Neural progenitor cell (in vitro differentiated cells): ENCODE measurements around the gene MAGI2. TPM values are rescaled to one million over a fixed set of nuclear protein-coding genes. Genes with fewer than 3 reads are reported as not detected.

ENCODE experiments used
- DNase-seq: peaks from one replicate; pipeline ENCODE4 v3.0.0-alpha.2; 2016; ENCODE audit warnings: low spot score
- H2AFZ ChIP-seq: fragments of 200-600 bp; sonication (generic); replicated peaks from 2 replicates; pipeline ENCODE4 v1.6.1; 2016; ENCODE audit warnings: antibody characterized with exemption
- H3F3A ChIP-seq: fragments of 200-600 bp; sonication (generic); 2 replicates; pipeline ENCODE4 v1.6.1; 2016; ENCODE audit warnings: antibody characterized with exemption, low read depth
- H3K27ac ChIP-seq: fragments of 200-600 bp; sonication (generic); 2 replicates; pipeline ENCODE4 v1.5.1; 2016; ENCODE audit warnings: mild to moderate bottlenecking
- H3K27me3 ChIP-seq: fragments of 200-600 bp; sonication (generic); 2 replicates; pipeline ENCODE4 v1.6.1; 2016; ENCODE audit warnings: mild to moderate bottlenecking, moderate library complexity
- H3K36me3 ChIP-seq: fragments of 200-600 bp; sonication (generic); 2 replicates; pipeline ENCODE4 v1.5.1; 2016
- H3K4me1 ChIP-seq: fragments of 200-600 bp; sonication (generic); 2 replicates; pipeline ENCODE4 v1.6.1; 2016; ENCODE audit warnings: mixed run types
- H3K4me2 ChIP-seq: fragments of 200-600 bp; sonication (generic); 2 replicates; pipeline ENCODE4 v1.6.1; 2016
- H3K4me3 ChIP-seq: fragments of 200-600 bp; sonication (generic); 2 replicates; pipeline ENCODE4 v1.5.1; 2016
- H3K79me2 ChIP-seq: fragments of 200-600 bp; sonication (generic); 2 replicates; pipeline ENCODE4 v1.6.1; 2016; ENCODE audit warnings: low read depth
- H3K9ac ChIP-seq: fragments of 200-600 bp; sonication (generic); 2 replicates; pipeline ENCODE4 v1.6.1; 2016
- H3K9me3 ChIP-seq: fragments of 200-600 bp; sonication (generic); 2 replicates; pipeline ENCODE4 v1.5.1; 2016; ENCODE audit warnings: low read depth
- H4K20me1 ChIP-seq: fragments of 200-600 bp; sonication (generic); 2 replicates; pipeline ENCODE4 v1.6.1; 2016; ENCODE audit warnings: low read depth
- H3K27ac Mint-ChIP-seq: 3 replicates; pipeline ENCODE4 v1.8.0; 2021; ENCODE audit warnings: mixed read lengths
- H3K27me3 Mint-ChIP-seq: 2 replicates; pipeline ENCODE4 v1.8.0; 2022; ENCODE audit warnings: low read depth, mild to moderate bottlenecking, inconsistent platforms, moderate library complexity, mixed read lengths; ENCODE audit not compliant: insufficient read depth
- H3K36me3 Mint-ChIP-seq: 3 replicates; pipeline ENCODE4 v1.8.0; 2021; ENCODE audit warnings: mixed read lengths
- H3K4me1 Mint-ChIP-seq: 3 replicates; pipeline ENCODE4 v1.8.0; 2021; ENCODE audit warnings: mixed read lengths
- H3K4me3 Mint-ChIP-seq: 3 replicates; pipeline ENCODE4 v1.8.0; 2021; ENCODE audit warnings: mild to moderate bottlenecking, moderate library complexity, mixed read lengths
- H3K9me3 Mint-ChIP-seq: 3 replicates; pipeline ENCODE4 v1.8.0; 2020; ENCODE audit warnings: mixed read lengths
- EZH2 ChIP-seq: fragments of 200-600 bp; sonication (generic); IDR thresholded peaks from 2 replicates; pipeline ENCODE4 v1.6.1; 2017; ENCODE audit warnings: antibody characterized with exemption, mild to moderate bottlenecking, moderate library complexity
- EZH2phosphoT487 ChIP-seq: fragments of 200-600 bp; sonication (generic); IDR thresholded peaks from 2 replicates; pipeline ENCODE4 v1.6.1; 2017; ENCODE audit warnings: antibody characterized with exemption
- total RNA-seq: library from RNA; depleted of rRNA; stranded (reverse); fragments of >200 nt; gene quantifications from 2 replicates; pipeline ENCODE4 v1.2.3, GENCODE V29; 2015; ENCODE audit warnings: low replicate concordance
- TF ChIP-seq, protein P1 (sequence below): fragments of 200-600 bp; sonication (generic); IDR thresholded peaks from 2 replicates; pipeline ENCODE4 v1.5.1; 2017; ENCODE audit warnings: antibody characterized with exemption, mild to moderate bottlenecking

MAGI2 gene
- total RNA-seq, 1 donor from 2014 or later, result 5.8 TPM

DNA sequence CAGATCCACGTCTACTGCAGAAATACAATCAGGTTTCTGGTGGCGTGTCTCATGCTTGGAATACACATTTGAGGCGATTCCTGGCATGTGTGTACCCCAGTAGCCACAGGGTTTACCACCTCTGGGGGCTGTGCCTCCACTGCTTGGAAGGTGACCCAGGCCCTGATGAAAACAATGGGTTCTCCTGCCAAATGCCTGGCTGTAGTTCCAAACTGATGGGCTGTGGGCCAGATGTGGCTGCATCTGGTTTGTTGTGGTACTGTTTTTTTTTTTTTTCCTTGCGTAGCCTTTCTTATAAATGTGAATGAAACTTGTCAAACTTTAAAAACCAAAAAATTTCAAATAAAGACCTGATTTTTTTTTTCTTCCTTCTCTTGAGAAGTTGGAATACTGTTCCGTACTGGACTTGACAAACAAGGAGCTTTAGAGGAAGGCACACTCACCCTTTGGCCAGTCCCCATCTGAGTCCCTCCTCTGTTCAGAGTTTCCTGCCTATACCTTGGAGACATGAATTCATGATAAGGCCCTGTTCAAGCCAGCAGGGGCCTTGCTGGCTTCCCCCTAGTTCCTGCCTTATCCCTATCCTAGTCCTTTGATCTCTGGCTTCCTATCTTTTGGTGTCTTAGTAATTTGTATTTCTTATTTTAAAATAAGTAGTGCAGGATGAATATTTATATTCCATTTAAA, 1437.8 kb downstream of the MAGI2 start:
- DNase-seq, result no peak
- no peak for TF ChIP-seq EZH2
- TF ChIP-seq EZH2phosphoT487, result no peak
- TF ChIP-seq, protein P1, sequence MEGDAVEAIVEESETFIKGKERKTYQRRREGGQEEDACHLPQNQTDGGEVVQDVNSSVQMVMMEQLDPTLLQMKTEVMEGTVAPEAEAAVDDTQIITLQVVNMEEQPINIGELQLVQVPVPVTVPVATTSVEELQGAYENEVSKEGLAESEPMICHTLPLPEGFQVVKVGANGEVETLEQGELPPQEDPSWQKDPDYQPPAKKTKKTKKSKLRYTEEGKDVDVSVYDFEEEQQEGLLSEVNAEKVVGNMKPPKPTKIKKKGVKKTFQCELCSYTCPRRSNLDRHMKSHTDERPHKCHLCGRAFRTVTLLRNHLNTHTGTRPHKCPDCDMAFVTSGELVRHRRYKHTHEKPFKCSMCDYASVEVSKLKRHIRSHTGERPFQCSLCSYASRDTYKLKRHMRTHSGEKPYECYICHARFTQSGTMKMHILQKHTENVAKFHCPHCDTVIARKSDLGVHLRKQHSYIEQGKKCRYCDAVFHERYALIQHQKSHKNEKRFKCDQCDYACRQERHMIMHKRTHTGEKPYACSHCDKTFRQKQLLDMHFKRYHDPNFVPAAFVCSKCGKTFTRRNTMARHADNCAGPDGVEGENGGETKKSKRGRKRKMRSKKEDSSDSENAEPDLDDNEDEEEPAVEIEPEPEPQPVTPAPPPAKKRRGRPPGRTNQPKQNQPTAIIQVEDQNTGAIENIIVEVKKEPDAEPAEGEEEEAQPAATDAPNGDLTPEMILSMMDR, result no peak
- no peak overlapping the region for H3K9ac ChIP-seq
- H3K9me3 Mint-ChIP-seq, result no peaks in the 10 kb centered on the region
- no peaks in the 10 kb centered on the region for H4K20me1 ChIP-seq
- H3K27ac Mint-ChIP-seq, result no peak overlapping the region
- peaks cover 20% of the 10 kb centered on the region for H3F3A ChIP-seq
- H3K4me1 Mint-ChIP-seq, result peaks cover 56% of the 10 kb centered on the region
- peaks cover 5% of the 10 kb centered on the region for H3K27me3 Mint-ChIP-seq
- no peak overlapping the region for H3K4me3 Mint-ChIP-seq
- peaks cover 2% of the 10 kb centered on the region for H3K36me3 Mint-ChIP-seq
- no peak overlapping the region for H2AFZ ChIP-seq
- H3K27ac ChIP-seq, result no peak overlapping the region
- no peak overlapping the region for H3K4me3 ChIP-seq
- H3K36me3 ChIP-seq, result no peaks in the 10 kb centered on the region
- no peaks in the 10 kb centered on the region for H3K9me3 ChIP-seq
- no peak overlapping the region for H3K4me2 ChIP-seq
- peaks cover 19% of the 10 kb centered on the region for H3K4me1 ChIP-seq
- H3K27me3 ChIP-seq, result peaks cover 12% of the 10 kb centered on the region
- H3K79me2 ChIP-seq, result no peaks in the 10 kb centered on the region

- Histone ChIP-seq H3K27me3 (peaks cover 12% of the 10 kb centered on the region), H3K36me3 (no peaks in the 10 kb centered on the region), H4K20me1 (no peaks in the 10 kb centered on the region), H3K9ac (no peak overlapping the region), H3K27ac (no peak overlapping the region), H3K79me2 (no peaks in the 10 kb centered on the region), H3K4me2 (no peak overlapping the region), H2AFZ (no peak overlapping the region), H3K4me3 (no peak overlapping the region), H3K4me1 (peaks cover 19% of the 10 kb centered on the region), H3K9me3 (no peaks in the 10 kb centered on the region), H3F3A (peaks cover 9% of the 10 kb centered on the region)
- H3K4me1 Mint-ChIP-seq, result peaks cover 50% of the 10 kb centered on the region
- H3K36me3 Mint-ChIP-seq, result peaks cover 2% of the 10 kb centered on the region
- H3K27me3 Mint-ChIP-seq, result peaks cover 3% of the 10 kb centered on the region
- no peak for DNase-seq
- H3K4me3 Mint-ChIP-seq, result no peak overlapping the region
- TF ChIP-seq, protein P1, result no peak
- TF ChIP-seq EZH2phosphoT487, result no peak
- TF ChIP-seq EZH2, result no peak
- no peak overlapping the region for H3K27ac Mint-ChIP-seq
- no peaks in the 10 kb centered on the region for H3K9me3 Mint-ChIP-seq
These were observed 1439.1 kb downstream of the MAGI2 start for GRCh38 chr7:78014401-78014800.

DNA sequence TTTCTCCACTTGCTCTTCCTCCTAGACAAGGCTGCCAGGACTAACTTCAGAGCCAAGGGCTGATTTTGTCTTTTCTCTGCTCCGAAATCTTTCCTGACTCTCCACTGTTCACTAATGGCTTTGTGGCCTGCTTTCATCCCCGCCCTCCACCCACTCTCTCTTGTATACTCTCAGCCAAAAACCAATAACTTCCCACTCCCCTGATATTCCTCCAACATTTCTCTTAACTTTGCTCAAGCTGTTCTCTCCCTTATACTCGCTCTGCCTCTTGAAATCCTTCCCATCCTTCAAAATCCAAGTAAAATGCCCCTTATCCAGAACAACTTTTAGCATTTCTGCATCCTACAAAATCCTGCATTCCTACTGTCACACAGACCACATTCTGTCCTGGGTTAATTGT, 1440.1 kb downstream of the MAGI2 start:
- H3K9me3 ChIP-seq, result no peaks in the 10 kb centered on the region
- Mint-ChIP-seq H3K9me3 (no peaks in the 10 kb centered on the region), H3K4me1 (peaks cover 43% of the 10 kb centered on the region), H3K36me3 (peaks cover 2% of the 10 kb centered on the region), H3K27ac (peak overlapping the region; percentile 15), H3K4me3 (no peak overlapping the region), H3K27me3 (peaks cover 3% of the 10 kb centered on the region)
- TF ChIP-seq, protein P1, result no peak
- no peak for TF ChIP-seq EZH2
- TF ChIP-seq EZH2phosphoT487, result no peak
- H3F3A ChIP-seq, result peaks cover 2% of the 10 kb centered on the region
- H3K27ac ChIP-seq, result no peak overlapping the region
- H3K4me2 ChIP-seq, result no peak overlapping the region
- no peak overlapping the region for H3K4me3 ChIP-seq
- H3K79me2 ChIP-seq, result no peaks in the 10 kb centered on the region
- H4K20me1 ChIP-seq, result no peaks in the 10 kb centered on the region
- H3K9ac ChIP-seq, result no peak overlapping the region
- DNase-seq, result no peak
- H3K27me3 ChIP-seq, result peaks cover 4% of the 10 kb centered on the region
- H2AFZ ChIP-seq, result no peak overlapping the region
- no peaks in the 10 kb centered on the region for H3K36me3 ChIP-seq
- peaks cover 12% of the 10 kb centered on the region for H3K4me1 ChIP-seq
